ENCODE data around the gene RSU1. TPM values are rescaled to one million over a fixed set of nuclear protein-coding genes. Genes with fewer than 3 reads are reported as not detected.

The RSU1 gene
- total and polyA plus RNA-seq, 10 of the 15 experiments (the other 5 are each of a cell fraction or from before 2014, with no cell fraction given), result 49.2 to 139 (median 81.3) TPM

DNA sequence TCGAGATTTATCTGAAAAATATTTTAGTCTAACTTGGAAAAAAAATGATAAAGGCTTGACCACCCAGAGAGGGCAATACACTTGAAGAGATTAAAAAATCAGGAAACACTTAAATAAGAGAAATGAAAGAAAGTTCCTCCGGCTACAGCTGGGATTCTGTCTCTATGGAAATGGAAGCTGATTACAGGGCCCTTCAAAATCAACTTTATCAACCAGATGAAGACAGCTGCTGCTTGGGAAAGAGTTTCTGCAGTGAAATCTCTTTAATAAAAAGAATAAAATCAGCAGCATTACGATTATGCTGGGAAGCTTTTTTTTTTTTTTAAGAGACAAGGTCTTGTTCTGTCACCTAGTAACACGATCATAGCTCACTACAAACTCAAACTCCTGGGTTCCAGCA, 4.5 kb downstream of the RSU1 start:
- SMC1A ChIA-PET (ENCODE audit: uncharacterized antibody, unreplicated experiment), result interaction anchor here (0.5 to 3.0 kb wide), 11 partner anchors 9 to 261 kb away, joined by 3 to 12 read pairs (median 3); no protein-coding TSS in a partner anchor
- no peak for FAIRE-seq
- in situ Hi-C loops (cut with MboI), result loop anchor here (25.0 kb wide), 1 partner anchor 1850 kb away; the partner anchor contains the start of genes ARL5B and NSUN6
- Histone ChIP-seq H3K9ac (ENCODE audit: control insufficient read depth, insufficient read depth, low read length) (no peak overlapping the region), H3K27me3 (replicated peaks in 1 of 2; ENCODE audit: control insufficient read depth in 2 of 2, insufficient read depth in 2 of 2, low read length in 1 of 2) (no peaks in the 10 kb centered on the region), H3K79me2 (ENCODE audit: control insufficient read depth, insufficient read depth, low read length) (peaks cover 24% of the 10 kb centered on the region), H3K4me3 (no peak overlapping the region), H2AFZ (ENCODE audit: control insufficient read depth, low read depth, low read length) (no peak overlapping the region), H3K4me1 (ENCODE audit: control insufficient read depth, insufficient read depth, low read length) (no peaks in the 10 kb centered on the region), H3K36me3 (ENCODE audit: control insufficient read depth in 2 of 2, insufficient read depth in 2 of 2, low read length in 1 of 2) (no peaks in the 10 kb centered on the region), H3K9me3 (replicated peaks; ENCODE audit: control insufficient read depth, insufficient read depth, low read length) (no peaks in the 10 kb centered on the region), H3K27ac (ENCODE audit: control insufficient read depth, insufficient read depth) (no peak overlapping the region), H4K20me1 (ENCODE audit: control insufficient read depth, insufficient read depth) (no peaks in the 10 kb centered on the region; the same call in 1 of the 2 replicates), H3K4me2 (ENCODE audit: control insufficient read depth, insufficient read depth) (no peak overlapping the region)
- CTCF ChIA-PET, result interaction anchor here (0.8 to 3.6 kb wide), 10 partner anchors 8 to 956 kb away, joined by 3 to 16 read pairs (median 4); no protein-coding TSS in a partner anchor
- intact Hi-C loops (cut with micrococcal nuclease; ENCODE audit: unreplicated experiment), result no loop called here
- 93% methylated on average over 4 of the region's 4 CpGs for WGBS (ENCODE audit: insufficient coverage, insufficient replicate concordance, low lambda C conversion rate, missing lambda C conversion rate)
- DNase-seq (ENCODE audit: low read depth, low spot score), result no peak
- TF ChIP-seq SUPT20H (IDR thresholded peaks at IDR 0.05; ENCODE audit: borderline replicate concordance, control insufficient read depth, low read depth, low read length), result no peak
- no peak for TF ChIP-seq HDAC2 (IDR thresholded peaks at IDR 0.05)
- no peak for TF ChIP-seq SIX5 (IDR thresholded peaks at IDR 0.05; ENCODE audit: low read depth, low read length, severe bottlenecking)
- no peak for TF ChIP-seq RAD21 (IDR thresholded peaks at IDR 0.05; ENCODE audit: insufficient read depth, low read depth, low read length)
- TF ChIP-seq GATAD2B (conservative IDR thresholded peaks at IDR 0.05; ENCODE audit: low read depth), result no peak
- no peak for TF ChIP-seq RELB (IDR thresholded peaks at IDR 0.05; ENCODE audit: low read depth)
- no peak for TF ChIP-seq ZBTB11 (CRISPR knock-in tag; IDR thresholded peaks at IDR 0.05)
- TF ChIP-seq ZNF384 (IDR thresholded peaks at IDR 0.05; ENCODE audit: borderline replicate concordance, low read depth, low read length), result no peak
- TF ChIP-seq NR2C1 (IDR thresholded peaks at IDR 0.05), result no peak
- TF ChIP-seq, protein P1, sequence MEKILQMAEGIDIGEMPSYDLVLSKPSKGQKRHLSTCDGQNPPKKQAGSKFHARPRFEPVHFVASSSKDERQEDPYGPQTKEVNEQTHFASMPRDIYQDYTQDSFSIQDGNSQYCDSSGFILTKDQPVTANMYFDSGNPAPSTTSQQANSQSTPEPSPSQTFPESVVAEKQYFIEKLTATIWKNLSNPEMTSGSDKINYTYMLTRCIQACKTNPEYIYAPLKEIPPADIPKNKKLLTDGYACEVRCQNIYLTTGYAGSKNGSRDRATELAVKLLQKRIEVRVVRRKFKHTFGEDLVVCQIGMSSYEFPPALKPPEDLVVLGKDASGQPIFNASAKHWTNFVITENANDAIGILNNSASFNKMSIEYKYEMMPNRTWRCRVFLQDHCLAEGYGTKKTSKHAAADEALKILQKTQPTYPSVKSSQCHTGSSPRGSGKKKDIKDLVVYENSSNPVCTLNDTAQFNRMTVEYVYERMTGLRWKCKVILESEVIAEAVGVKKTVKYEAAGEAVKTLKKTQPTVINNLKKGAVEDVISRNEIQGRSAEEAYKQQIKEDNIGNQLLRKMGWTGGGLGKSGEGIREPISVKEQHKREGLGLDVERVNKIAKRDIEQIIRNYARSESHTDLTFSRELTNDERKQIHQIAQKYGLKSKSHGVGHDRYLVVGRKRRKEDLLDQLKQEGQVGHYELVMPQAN (conservative IDR thresholded peaks at IDR 0.05), result no peak
- no peak for TF ChIP-seq ZSCAN29 (IDR thresholded peaks at IDR 0.05)
- POLR2A ChIA-PET, result interaction anchor here (0.6 to 1.1 kb wide), 4 partner anchors 11 to 378 kb away, joined by 3 to 5 read pairs (median 5); no protein-coding TSS in a partner anchor
- no peak for ATAC-seq
- RAD21 ChIA-PET (ENCODE audit: unreplicated experiment), result interaction anchor here (0.7 to 1.8 kb wide), 2 partner anchors 33 to 910 kb away, joined by 3 to 4 read pairs; no protein-coding TSS in a partner anchor
- BruUV-seq (replicated peaks), result no TSS peak
